Measurements from ENCODE around the gene TSSC4.

- TF ChIP-seq, protein P1, sequence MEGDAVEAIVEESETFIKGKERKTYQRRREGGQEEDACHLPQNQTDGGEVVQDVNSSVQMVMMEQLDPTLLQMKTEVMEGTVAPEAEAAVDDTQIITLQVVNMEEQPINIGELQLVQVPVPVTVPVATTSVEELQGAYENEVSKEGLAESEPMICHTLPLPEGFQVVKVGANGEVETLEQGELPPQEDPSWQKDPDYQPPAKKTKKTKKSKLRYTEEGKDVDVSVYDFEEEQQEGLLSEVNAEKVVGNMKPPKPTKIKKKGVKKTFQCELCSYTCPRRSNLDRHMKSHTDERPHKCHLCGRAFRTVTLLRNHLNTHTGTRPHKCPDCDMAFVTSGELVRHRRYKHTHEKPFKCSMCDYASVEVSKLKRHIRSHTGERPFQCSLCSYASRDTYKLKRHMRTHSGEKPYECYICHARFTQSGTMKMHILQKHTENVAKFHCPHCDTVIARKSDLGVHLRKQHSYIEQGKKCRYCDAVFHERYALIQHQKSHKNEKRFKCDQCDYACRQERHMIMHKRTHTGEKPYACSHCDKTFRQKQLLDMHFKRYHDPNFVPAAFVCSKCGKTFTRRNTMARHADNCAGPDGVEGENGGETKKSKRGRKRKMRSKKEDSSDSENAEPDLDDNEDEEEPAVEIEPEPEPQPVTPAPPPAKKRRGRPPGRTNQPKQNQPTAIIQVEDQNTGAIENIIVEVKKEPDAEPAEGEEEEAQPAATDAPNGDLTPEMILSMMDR (IDR thresholded peaks at IDR 0.05): no peak
- TF ChIP-seq POLR2A (IDR thresholded peaks at IDR 0.05): no peak
- TF ChIP-seq POLR2AphosphoS5 (IDR thresholded peaks at IDR 0.05; ENCODE audit: insufficient read depth in 1 of 2, low read depth in 1 of 2): no peak
These were observed 972 bp upstream of the TSSC4 start for GRCh38 chr11:2399488-2400068.
